Liver (tissue), 9 donors: Measurements from ENCODE around the gene HAUS7. TPM values are rescaled to one million over a fixed set of nuclear protein-coding genes. Genes with fewer than 3 reads are reported as not detected.

Experiments used
- DNase-seq: peaks from one replicate; pipeline ENCODE4 v3.0.0-alpha.2; 2017; ENCODE audit warnings: low spot score
- H3K27ac ChIP-seq, 2 donors: one replicate each; pipeline ENCODE4 v1.7.0; 2013; ENCODE audit warnings: inconsistent platforms in 2 of 2, low read length in 2 of 2, control low read depth in 1 of 2, low read depth in 1 of 2, mild to moderate bottlenecking in 1 of 2
- H3K27me3 ChIP-seq, 4 donors: one replicate each; pipeline versions ENCODE4 v1.6.1 to v1.7.0; 2013; ENCODE audit warnings: low read length in 3 of 4, inconsistent platforms in 1 of 4, mild to moderate bottlenecking in 1 of 4, moderate library complexity in 1 of 4; ENCODE audit not compliant: control insufficient read depth in 4 of 4, insufficient read depth in 4 of 4
- H3K36me3 ChIP-seq, 4 donors: one replicate each; pipeline versions ENCODE4 v1.6.1 to v1.7.0; 2013; ENCODE audit warnings: low read length in 3 of 4, mild to moderate bottlenecking in 3 of 4, low read depth in 1 of 4, moderate library complexity in 1 of 4; ENCODE audit not compliant: control insufficient read depth in 4 of 4, insufficient read depth in 3 of 4
- H3K4me1 ChIP-seq, 4 donors: one replicate each; pipeline versions ENCODE4 v1.6.1 to v1.7.0; 2013; ENCODE audit warnings: low read length in 3 of 4, mild to moderate bottlenecking in 3 of 4, moderate library complexity in 1 of 4; ENCODE audit not compliant: control insufficient read depth in 4 of 4, insufficient read depth in 4 of 4
- H3K4me3 ChIP-seq, 3 donors: one replicate each; pipeline versions ENCODE4 v1.6.1 to v1.7.0; 2013; ENCODE audit warnings: low read length in 3 of 3, control low read depth in 1 of 3, low read depth in 1 of 3, mild to moderate bottlenecking in 1 of 3
- H3K9ac ChIP-seq, 2 donors: one replicate each; pipeline ENCODE4 v1.7.0; 2013; ENCODE audit warnings: low read length in 2 of 2, mild to moderate bottlenecking in 2 of 2, moderate library complexity in 2 of 2, control low read depth in 1 of 2, low read depth in 1 of 2
- H3K9me3 ChIP-seq, 4 donors: one replicate each; pipeline versions ENCODE4 v1.6.1 to v1.7.0; 2013; ENCODE audit warnings: low read length in 3 of 4; ENCODE audit not compliant: control insufficient read depth in 4 of 4
- ATF3 ChIP-seq: IDR thresholded peaks from 2 replicates; pipeline ENCODE4 v1.6.1; 2016; ENCODE audit warnings: antibody characterized with exemption
- CTCF ChIP-seq: fragments of 150-350 bp; IDR thresholded peaks from 2 replicates; pipeline ENCODE4 v1.5.1; 2017; ENCODE audit warnings: improper control_type of control experiment, low read depth, low read length; ENCODE audit not compliant: missing input control
- EGR1 ChIP-seq, 2 donors: IDR thresholded peaks; 2 replicates each; pipeline ENCODE4 v1.6.1; 2016 to 2018; ENCODE audit warnings: antibody characterized with exemption in 2 of 2, low read depth in 2 of 2
- FOXA1 ChIP-seq: IDR thresholded peaks from 2 replicates; pipeline ENCODE4 v1.6.1; 2016; ENCODE audit warnings: antibody characterized with exemption
- GABPA ChIP-seq, 2 donors: IDR thresholded peaks in 1 of 2; conservative IDR thresholded peaks in 1 of 2; 2 replicates each; pipeline ENCODE4 v1.6.1; 2016; ENCODE audit warnings: antibody characterized with exemption in 2 of 2, mild to moderate bottlenecking in 1 of 2, moderate library complexity in 1 of 2
- HNF4A ChIP-seq, 2 donors: conservative IDR thresholded peaks; 2 replicates each; pipeline ENCODE4 v1.6.1; 2016; ENCODE audit warnings: antibody characterized with exemption in 2 of 2, mild to moderate bottlenecking in 2 of 2
- HNF4G ChIP-seq: IDR thresholded peaks from 2 replicates; pipeline ENCODE4 v1.6.1; 2016; ENCODE audit warnings: antibody characterized with exemption
- JUND ChIP-seq, 2 donors: IDR thresholded peaks; 2 replicates each; pipeline ENCODE4 v1.6.1; 2016; ENCODE audit warnings: antibody characterized with exemption in 2 of 2
- MAX ChIP-seq: IDR thresholded peaks from 2 replicates; pipeline ENCODE4 v1.6.1; 2016; ENCODE audit warnings: antibody characterized with exemption
- RAD21 ChIP-seq, 2 donors: IDR thresholded peaks; 2 replicates each; pipeline ENCODE4 v1.6.1; 2016; ENCODE audit warnings: antibody characterized with exemption in 2 of 2, mild to moderate bottlenecking in 2 of 2
- REST ChIP-seq: IDR thresholded peaks from 2 replicates; pipeline ENCODE4 v1.6.1; 2016; ENCODE audit warnings: antibody characterized with exemption, mild to moderate bottlenecking
- RXRA ChIP-seq, 2 donors: IDR thresholded peaks; 2 replicates each; pipeline ENCODE4 v1.6.1; 2017 to 2018; ENCODE audit warnings: antibody characterized with exemption in 2 of 2, mild to moderate bottlenecking in 1 of 2
- SP1 ChIP-seq: IDR thresholded peaks from 2 replicates; pipeline ENCODE4 v1.6.1; 2018; ENCODE audit warnings: antibody characterized with exemption, mild to moderate bottlenecking
- TAF1 ChIP-seq: conservative IDR thresholded peaks from 2 replicates; pipeline ENCODE4 v1.6.1; 2016; ENCODE audit warnings: antibody characterized with exemption, mild to moderate bottlenecking
- YY1 ChIP-seq: IDR thresholded peaks from 2 replicates; pipeline ENCODE4 v1.6.1; 2016; ENCODE audit warnings: antibody characterized with exemption, mild to moderate bottlenecking
- WGBS: extraction: QIAGEN DNeasy Blood & Tissue Kit; methylation state at CpG from one replicate; pipeline ENCODE4 v1.1.7; 2013; 5-methylcytosine and 5-hydroxymethylcytosine counted together
- polyA plus RNA-seq, 2 donors: library from polyadenylated mRNA; stranded (reverse) in 1 of 2; unstranded in 1 of 2; fragments of 200-250 nt in 1 of 2; fragments of >200 nt in 1 of 2; fragmentation: Nextera tagmentation in 1 of 2; extraction: Ambion mirVana in 1 of 2; gene quantifications; one replicate each; pipeline versions ENCODE4 v1.2.1 to v1.2.3, GENCODE V29; 2013 to 2015
- total RNA-seq, 2 donors: library from RNA; depleted of rRNA; stranded (reverse); fragments of >200 nt; gene quantifications; one replicate each; pipeline ENCODE4 v1.2.3, GENCODE V29; 2014
- TF ChIP-seq, protein P1 (sequence below): IDR thresholded peaks from 2 replicates; pipeline ENCODE4 v1.6.1; 2016; ENCODE audit warnings: antibody characterized with exemption
- donor health status: healthy.
- donor health status: healthy.
- donor health status: healthy.
- donor health status: healthy.
- donor health status: healthy.

The HAUS7 gene
- total and polyA plus RNA-seq, 4 donors: 7.0 to 8.9 (median 7.8) TPM

DNA sequence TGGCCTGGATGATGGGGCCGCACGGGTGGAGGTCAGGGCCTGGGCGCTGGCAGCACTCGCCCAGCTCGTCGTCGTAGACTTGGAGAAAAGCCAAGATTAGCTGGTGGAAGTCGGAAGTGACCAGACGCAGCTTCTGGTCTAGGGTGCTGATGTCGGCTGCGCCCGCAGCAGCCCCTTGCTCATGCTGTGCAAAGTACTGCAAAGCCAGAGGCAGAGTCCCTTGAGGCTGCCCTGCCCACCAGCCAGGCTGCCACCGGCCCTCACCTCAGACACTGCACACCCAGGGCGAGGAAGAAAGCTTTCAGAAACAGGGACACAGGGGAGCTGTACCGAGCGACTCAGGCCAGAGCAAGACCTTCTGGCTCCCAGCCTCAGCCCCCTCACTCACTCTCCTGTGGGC is 14.8 kb downstream of the HAUS7 start:
- no peaks in the 10 kb centered on the region for H3K27me3 ChIP-seq
- no peak for TF ChIP-seq RAD21 (IDR thresholded peaks at IDR 0.05)
- no peak for TF ChIP-seq CTCF
- no peak for TF ChIP-seq HNF4A (conservative IDR thresholded peaks at IDR 0.05)
- no peak for TF ChIP-seq REST
- TF ChIP-seq TAF1: no peak
- no peak for TF ChIP-seq RXRA (IDR thresholded peaks at IDR 0.05)
- no peak for TF ChIP-seq ATF3
- TF ChIP-seq SP1: no peak
- TF ChIP-seq GABPA (IDR thresholded peaks at IDR 0.05 in 1 of 2, conservative IDR thresholded peaks at IDR 0.05 in 1 of 2): no peak
- no peak for TF ChIP-seq HNF4G
- TF ChIP-seq EGR1 (IDR thresholded peaks at IDR 0.05; ENCODE audit: low read depth in 2 of 2): no peak
- TF ChIP-seq JUND (IDR thresholded peaks at IDR 0.05): no peak
- no peak for TF ChIP-seq YY1
- TF ChIP-seq FOXA1: no peak
- TF ChIP-seq, protein P1, sequence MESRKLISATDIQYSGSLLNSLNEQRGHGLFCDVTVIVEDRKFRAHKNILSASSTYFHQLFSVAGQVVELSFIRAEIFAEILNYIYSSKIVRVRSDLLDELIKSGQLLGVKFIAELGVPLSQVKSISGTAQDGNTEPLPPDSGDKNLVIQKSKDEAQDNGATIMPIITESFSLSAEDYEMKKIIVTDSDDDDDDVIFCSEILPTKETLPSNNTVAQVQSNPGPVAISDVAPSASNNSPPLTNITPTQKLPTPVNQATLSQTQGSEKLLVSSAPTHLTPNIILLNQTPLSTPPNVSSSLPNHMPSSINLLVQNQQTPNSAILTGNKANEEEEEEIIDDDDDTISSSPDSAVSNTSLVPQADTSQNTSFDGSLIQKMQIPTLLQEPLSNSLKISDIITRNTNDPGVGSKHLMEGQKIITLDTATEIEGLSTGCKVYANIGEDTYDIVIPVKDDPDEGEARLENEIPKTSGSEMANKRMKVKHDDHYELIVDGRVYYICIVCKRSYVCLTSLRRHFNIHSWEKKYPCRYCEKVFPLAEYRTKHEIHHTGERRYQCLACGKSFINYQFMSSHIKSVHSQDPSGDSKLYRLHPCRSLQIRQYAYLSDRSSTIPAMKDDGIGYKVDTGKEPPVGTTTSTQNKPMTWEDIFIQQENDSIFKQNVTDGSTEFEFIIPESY: no peak
- TF ChIP-seq MAX: no peak
- peaks cover 0 to 4% (median 3%) of the 10 kb centered on the region in 4 donors for H3K36me3 ChIP-seq
- no peaks in the 10 kb centered on the region for H3K4me1 ChIP-seq
- no peaks in the 10 kb centered on the region for H3K9me3 ChIP-seq
- DNase-seq: no peak
- H3K4me3 ChIP-seq: no peak overlapping the region
- WGBS: 89% methylated on average over 16 of the region's 16 CpGs
- no peak overlapping the region for H3K27ac ChIP-seq
- no peak overlapping the region for H3K9ac ChIP-seq
